BLaER1 treated with 17β-estradiol and CSF1 and Interleukin-3, amounts not matched to agents 10 nM and 100 nM (cell line): Measurements from ENCODE around the gene COX6B2.
"Not testable (repeated sequence)": the region's sequence is repeated elsewhere in the genome, so short reads cannot be mapped to it uniquely, and the experiment has no call there.

ENCODE experiments used
- H3K27ac ChIP-seq, 11 experiments: shearing (Covaris generic); formaldehyde crosslinking; 2 replicates each; pipeline ENCODE4 v1.8.1; 2022
- H3K27me3 ChIP-seq, 11 experiments: shearing (Covaris generic); formaldehyde crosslinking; 2 replicates each; pipeline ENCODE4 v1.8.1; 2022
- H3K36me3 ChIP-seq, 11 experiments: shearing (Covaris generic); formaldehyde crosslinking; 2 replicates each; pipeline ENCODE4 v1.8.1; 2022
- H3K4me1 ChIP-seq, 10 experiments: shearing (Covaris generic); formaldehyde crosslinking; 2 replicates each; pipeline ENCODE4 v1.8.1; 2022
- H3K4me2 ChIP-seq, 11 experiments: shearing (Covaris generic); formaldehyde crosslinking; 2 replicates each; pipeline ENCODE4 v1.8.1; 2022
- H3K4me3 ChIP-seq, 10 experiments: shearing (Covaris generic); formaldehyde crosslinking; 2 replicates each; pipeline ENCODE4 v1.8.1; 2022
- H3K9ac ChIP-seq, 11 experiments: shearing (Covaris generic); formaldehyde crosslinking; 2 replicates each; pipeline ENCODE4 v1.8.1; 2022
- H3K9me3 ChIP-seq, 11 experiments: shearing (Covaris generic); formaldehyde crosslinking; replicated peaks in 1 of 11; 2 replicates each; pipeline ENCODE4 v1.8.1; 2022
- H4K20me1 ChIP-seq, 11 experiments: shearing (Covaris generic); formaldehyde crosslinking; 2 replicates each; pipeline ENCODE4 v1.8.1; 2022
- Cebpa-rat ChIP-seq, 11 experiments: shearing (Covaris generic); IDR thresholded peaks; 2 replicates each; pipeline ENCODE4 v1.8.1; 2022

COX6B2 gene

GRCh38 chr19:55354698-55355212, at the start of gene COX6B2:
TSS of gene COX6B2 (minus strand) at chr19:55354719. CDS start at chr19:55354521, 198 bp downstream.
- Histone ChIP-seq H3K36me3 (no peaks in the 10 kb centered on the region), H3K9me3 (no peaks in the 10 kb centered on the region; a peak in 1 of 22 replicates), H3K9ac (peak within 1 kb of the TSS in 10 of 11 experiments; percentile 7 to 58 (median 38); a peak in 12 of 22 replicates), H3K27me3 (peaks cover 60 to 76% (median 65%) of the 10 kb centered on the region in 11 experiments), H3K4me1 (peaks cover 20 to 43% (median 31%) of the 10 kb centered on the region in 10 experiments), H3K4me2 (peak within 1 kb of the TSS; percentile 86 to 99 (median 94)), H3K27ac (no peak within 1 kb of the TSS), H4K20me1 (peaks cover 0 to 13% (median 0%) of the 10 kb centered on the region in 11 experiments; a peak in 4 of 22 replicates), H3K4me3 (peak within 1 kb of the TSS; percentile 47 to 70 (median 54))
- no peak for TF ChIP-seq Cebpa-rat (IDR thresholded peaks at IDR 0.05)

- no peaks in the 10 kb centered on the region for H3K9me3 ChIP-seq
- no peaks in the 10 kb centered on the region for H3K27me3 ChIP-seq
- H3K4me1 ChIP-seq: peaks cover 34 to 68% (median 54%) of the 10 kb centered on the region in 10 experiments
- peak overlapping the region in 10 of 11 experiments; percentile 37 to 100 (median 96); a peak in 16 of 22 replicates for H3K4me2 ChIP-seq
- no peak for TF ChIP-seq Cebpa-rat (IDR thresholded peaks at IDR 0.05)
- H3K4me3 ChIP-seq: 0 out of 20 replicates have a peak overlapping the region, but pooled peaks of 1 of the 10 experiments have one; percentile 3
- peak overlapping the region in 10 of 11 experiments; percentile 10 to 41 (median 33); a peak in 14 of 22 replicates for H3K9ac ChIP-seq
- peaks cover 49 to 82% (median 73%) of the 10 kb centered on the region in 11 experiments for H3K36me3 ChIP-seq
- H3K27ac ChIP-seq: no peak overlapping the region; a peak in 1 of 22 replicates
- H4K20me1 ChIP-seq: peaks cover 29 to 97% (median 85%) of the 10 kb centered on the region in 11 experiments; a peak in 21 of 22 replicates
Measured at GRCh38 chr19:55402509-55402908, 48.0 kb upstream of the COX6B2 start.

- not testable (repeated sequence) for H3K4me3 ChIP-seq, H3K9me3 ChIP-seq, H3K9ac ChIP-seq, H3K27ac ChIP-seq, H3K4me2 ChIP-seq, H3K27me3 ChIP-seq
- Histone ChIP-seq H3K36me3 (peaks cover 49 to 78% (median 69%) of the 10 kb centered on the region in 11 experiments), H4K20me1 (peaks cover 29 to 86% (median 78%) of the 10 kb centered on the region in 11 experiments; a peak in 21 of 22 replicates), H3K4me1 (peaks cover 29 to 65% (median 51%) of the 10 kb centered on the region in 10 experiments)
Measured at GRCh38 chr19:55401390-55401789, 46.9 kb upstream of the COX6B2 start.

GRCh38 chr19:55400281-55401087, 46.0 kb upstream of the COX6B2 start:
- Histone ChIP-seq H3K27me3 (no peaks in the 10 kb centered on the region), H3K4me3 (no peak overlapping the region), H3K36me3 (peaks cover 43 to 71% (median 60%) of the 10 kb centered on the region in 11 experiments), H3K4me2 (no peak overlapping the region), H3K27ac (peak overlapping the region in 1 of 11 experiments; percentile 9; a peak in 1 of 22 replicates), H4K20me1 (peaks cover 28 to 83% (median 69%) of the 10 kb centered on the region in 11 experiments; a peak in 21 of 22 replicates), H3K4me1 (peaks cover 20 to 56% (median 41%) of the 10 kb centered on the region in 10 experiments), H3K9me3 (no peaks in the 10 kb centered on the region), H3K9ac (0 out of 22 replicates have a peak overlapping the region, but pooled peaks of 1 of the 11 experiments have one; percentile 24)
- TF ChIP-seq Cebpa-rat (IDR thresholded peaks at IDR 0.05): no peak

- H3K4me1 ChIP-seq: peaks cover 4 to 35% (median 21%) of the 10 kb centered on the region in 10 experiments; a peak in 17 of 20 replicates
- H3K9me3 ChIP-seq: no peaks in the 10 kb centered on the region
- peak overlapping the region in 7 of 11 experiments; percentile 7 to 55 (median 26); a peak in 5 of 22 replicates for H3K27ac ChIP-seq
- no peak overlapping the region for H3K9ac ChIP-seq
- peak overlapping the region in 4 of 11 experiments; percentile 3 to 35 (median 25); a peak in 7 of 22 replicates for H3K4me2 ChIP-seq
- peaks cover 25 to 78% (median 52%) of the 10 kb centered on the region in 11 experiments; a peak in 20 of 22 replicates for H4K20me1 ChIP-seq
- no peak overlapping the region for H3K4me3 ChIP-seq
- no peaks in the 10 kb centered on the region for H3K27me3 ChIP-seq
- H3K36me3 ChIP-seq: peaks cover 30 to 50% (median 39%) of the 10 kb centered on the region in 11 experiments
- peak in 3 of 11 experiments; percentile 18 to 78 (median 56); a peak in 3 of 22 replicates for TF ChIP-seq Cebpa-rat (IDR thresholded peaks at IDR 0.05)
Measured at GRCh38 chr19:55398200-55398925, 43.8 kb upstream of the COX6B2 start.

- H3K4me1 ChIP-seq: peaks cover 30 to 47% (median 44%) of the 10 kb centered on the region in 10 experiments
- no peak overlapping the region for H3K4me3 ChIP-seq
- no peaks in the 10 kb centered on the region for H3K9me3 ChIP-seq
- peaks cover 33 to 49% (median 39%) of the 10 kb centered on the region in 11 experiments for H3K36me3 ChIP-seq
- TF ChIP-seq Cebpa-rat (IDR thresholded peaks at IDR 0.05): no peak
- peaks cover 44 to 78% (median 58%) of the 10 kb centered on the region in 11 experiments for H4K20me1 ChIP-seq
- no peak overlapping the region for H3K27ac ChIP-seq
- no peaks in the 10 kb centered on the region for H3K27me3 ChIP-seq
- H3K4me2 ChIP-seq: no peak overlapping the region
- no peak overlapping the region for H3K9ac ChIP-seq
Measured at GRCh38 chr19:55392820-55393761, 38.6 kb upstream of the COX6B2 start.

- no peak overlapping the region for H3K27ac ChIP-seq
- peak in 1 of 11 experiments; percentile 32; a peak in 1 of 22 replicates for TF ChIP-seq Cebpa-rat (IDR thresholded peaks at IDR 0.05)
- H3K9ac ChIP-seq: peak overlapping the region in 4 of 11 experiments; percentile 7 to 55 (median 15); a peak in 2 of 22 replicates
- peaks cover 41 to 57% (median 54%) of the 10 kb centered on the region in 10 experiments for H3K4me1 ChIP-seq
- H3K4me3 ChIP-seq: no peak overlapping the region
- no peaks in the 10 kb centered on the region for H3K27me3 ChIP-seq
- H3K9me3 ChIP-seq: no peaks in the 10 kb centered on the region
- H4K20me1 ChIP-seq: peaks cover 55 to 87% (median 68%) of the 10 kb centered on the region in 11 experiments
- peak overlapping the region in 6 of 11 experiments; percentile 11 to 100 (median 32); a peak in 4 of 22 replicates for H3K4me2 ChIP-seq
- peaks cover 44 to 60% (median 51%) of the 10 kb centered on the region in 11 experiments for H3K36me3 ChIP-seq
Measured at GRCh38 chr19:55391702-55392615, 37.4 kb upstream of the COX6B2 start.
